ENCODE results near the gene PAN2.
"Not testable (repeated sequence)": the region's sequence is repeated elsewhere in the genome, so short reads cannot be mapped to it uniquely, and the experiment has no call there.

PAN2 gene, protein sequence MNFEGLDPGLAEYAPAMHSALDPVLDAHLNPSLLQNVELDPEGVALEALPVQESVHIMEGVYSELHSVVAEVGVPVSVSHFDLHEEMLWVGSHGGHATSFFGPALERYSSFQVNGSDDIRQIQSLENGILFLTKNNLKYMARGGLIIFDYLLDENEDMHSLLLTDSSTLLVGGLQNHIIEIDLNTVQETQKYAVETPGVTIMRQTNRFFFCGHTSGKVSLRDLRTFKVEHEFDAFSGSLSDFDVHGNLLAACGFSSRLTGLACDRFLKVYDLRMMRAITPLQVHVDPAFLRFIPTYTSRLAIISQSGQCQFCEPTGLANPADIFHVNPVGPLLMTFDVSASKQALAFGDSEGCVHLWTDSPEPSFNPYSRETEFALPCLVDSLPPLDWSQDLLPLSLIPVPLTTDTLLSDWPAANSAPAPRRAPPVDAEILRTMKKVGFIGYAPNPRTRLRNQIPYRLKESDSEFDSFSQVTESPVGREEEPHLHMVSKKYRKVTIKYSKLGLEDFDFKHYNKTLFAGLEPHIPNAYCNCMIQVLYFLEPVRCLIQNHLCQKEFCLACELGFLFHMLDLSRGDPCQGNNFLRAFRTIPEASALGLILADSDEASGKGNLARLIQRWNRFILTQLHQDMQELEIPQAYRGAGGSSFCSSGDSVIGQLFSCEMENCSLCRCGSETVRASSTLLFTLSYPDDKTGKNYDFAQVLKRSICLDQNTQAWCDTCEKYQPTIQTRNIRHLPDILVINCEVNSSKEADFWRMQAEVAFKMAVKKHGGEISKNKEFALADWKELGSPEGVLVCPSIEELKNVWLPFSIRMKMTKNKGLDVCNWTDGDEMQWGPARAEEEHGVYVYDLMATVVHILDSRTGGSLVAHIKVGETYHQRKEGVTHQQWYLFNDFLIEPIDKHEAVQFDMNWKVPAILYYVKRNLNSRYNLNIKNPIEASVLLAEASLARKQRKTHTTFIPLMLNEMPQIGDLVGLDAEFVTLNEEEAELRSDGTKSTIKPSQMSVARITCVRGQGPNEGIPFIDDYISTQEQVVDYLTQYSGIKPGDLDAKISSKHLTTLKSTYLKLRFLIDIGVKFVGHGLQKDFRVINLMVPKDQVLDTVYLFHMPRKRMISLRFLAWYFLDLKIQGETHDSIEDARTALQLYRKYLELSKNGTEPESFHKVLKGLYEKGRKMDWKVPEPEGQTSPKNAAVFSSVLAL
- 72.1 to 161 (median 146) reads per million in 4 experiments for total RNA-seq

- peak; percentile 85 for DNase-seq
These were observed at the start of gene PAN2 for GRCh38 chr12:56333679-56334489. Gene PAN2, minus strand, starts transcription at chr12:56334000. Its CDS starts 906 bp downstream, at chr12:56333094.

DNA sequence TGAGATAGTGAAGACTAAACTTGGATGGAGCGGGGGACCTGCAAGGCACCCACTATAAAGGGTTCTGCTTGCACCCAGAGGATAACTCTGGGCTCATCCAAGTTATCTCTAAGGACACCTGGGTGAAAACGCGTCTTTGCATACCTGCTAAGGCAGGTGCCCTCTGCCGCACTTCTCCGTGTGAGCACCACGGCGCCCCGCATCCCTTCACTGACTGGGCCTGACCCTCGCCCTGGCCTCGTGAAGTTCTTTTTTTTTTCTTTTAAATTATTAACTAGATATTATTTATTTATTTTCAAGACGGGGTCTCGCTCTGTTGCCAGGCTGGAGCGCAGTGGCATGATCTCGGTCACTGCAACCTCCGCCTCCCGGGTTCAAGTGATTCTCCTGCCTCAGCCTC lies 48.8 kb upstream of the PAN2 start:
- no peak for DNase-seq

- DNase-seq: no peak
These were observed 44.2 kb upstream of the PAN2 start for GRCh38 chr12:56377989-56378316.

DNA sequence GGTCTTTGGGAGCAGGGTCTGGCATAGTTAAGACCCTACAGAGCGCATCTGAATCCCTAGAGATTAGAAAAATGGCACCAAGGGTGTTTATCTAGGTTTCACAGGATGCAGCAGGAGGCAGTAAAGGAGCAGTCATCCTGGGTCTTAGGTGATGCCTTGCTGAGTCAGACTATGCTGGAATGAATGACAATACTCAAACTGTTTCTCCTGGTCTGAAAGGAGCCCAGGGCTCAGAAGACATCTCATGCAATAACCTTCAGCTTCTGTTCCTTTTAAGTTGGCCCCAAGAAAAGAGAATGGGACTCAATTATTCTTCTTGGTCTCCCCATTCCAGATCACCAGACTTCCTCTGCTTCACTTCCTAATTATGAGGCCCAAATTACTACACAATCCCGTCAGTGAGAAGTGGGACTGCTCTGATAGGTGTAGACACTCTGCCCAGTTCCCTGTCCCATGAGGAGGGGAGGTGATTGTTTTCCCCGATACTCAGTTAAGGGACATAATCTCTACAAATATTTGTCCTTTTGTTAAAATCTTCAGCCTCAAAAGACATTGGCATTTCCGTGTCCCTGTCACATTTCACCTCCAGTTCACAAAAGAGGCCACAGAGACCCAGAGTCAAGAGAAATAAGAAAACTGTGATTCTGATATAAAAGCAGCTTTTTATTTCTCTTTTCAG lies 43.6 kb upstream of the PAN2 start:
- no peak for DNase-seq

DNA sequence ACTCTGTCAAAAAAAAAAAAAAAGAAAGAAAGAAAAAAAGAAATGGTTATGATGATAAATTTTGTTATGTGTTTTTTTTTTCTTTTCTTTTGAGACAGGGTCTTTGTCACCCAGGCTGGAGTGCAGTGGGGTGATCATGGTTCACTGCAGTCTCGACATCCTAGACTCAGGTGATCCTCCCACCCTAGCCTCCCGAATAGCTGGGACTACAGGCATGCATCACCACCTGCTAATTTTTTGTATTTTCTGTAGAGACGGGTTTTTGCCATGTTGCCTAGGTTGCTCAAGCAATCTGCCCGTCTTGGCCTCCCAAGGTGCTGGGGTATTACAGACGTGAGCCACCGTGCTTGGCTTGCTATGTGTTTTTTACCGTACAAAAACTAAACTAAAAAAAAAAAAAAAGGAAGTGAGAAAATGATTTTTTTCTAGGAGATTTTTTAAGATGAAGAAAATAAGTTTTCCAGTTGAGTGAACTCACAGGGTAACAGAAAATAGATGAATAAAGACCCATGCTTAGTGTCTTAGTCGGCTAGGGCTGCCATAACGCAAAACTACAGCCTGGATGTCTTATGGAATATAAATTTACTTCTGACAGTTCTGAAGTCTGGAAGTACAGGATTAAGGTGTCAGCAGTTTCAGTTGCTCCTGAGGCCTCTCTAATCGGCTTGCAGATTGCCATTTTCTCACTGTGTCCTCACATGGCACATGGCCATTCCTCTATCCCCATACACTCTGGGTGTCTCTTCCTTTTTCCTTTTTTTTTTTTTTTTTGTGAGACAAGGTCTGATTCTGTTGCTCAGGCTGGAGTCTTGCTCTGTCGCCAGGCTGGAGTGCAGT lies 42.0 kb upstream of the PAN2 start:
- DNase-seq: no peak

DNA sequence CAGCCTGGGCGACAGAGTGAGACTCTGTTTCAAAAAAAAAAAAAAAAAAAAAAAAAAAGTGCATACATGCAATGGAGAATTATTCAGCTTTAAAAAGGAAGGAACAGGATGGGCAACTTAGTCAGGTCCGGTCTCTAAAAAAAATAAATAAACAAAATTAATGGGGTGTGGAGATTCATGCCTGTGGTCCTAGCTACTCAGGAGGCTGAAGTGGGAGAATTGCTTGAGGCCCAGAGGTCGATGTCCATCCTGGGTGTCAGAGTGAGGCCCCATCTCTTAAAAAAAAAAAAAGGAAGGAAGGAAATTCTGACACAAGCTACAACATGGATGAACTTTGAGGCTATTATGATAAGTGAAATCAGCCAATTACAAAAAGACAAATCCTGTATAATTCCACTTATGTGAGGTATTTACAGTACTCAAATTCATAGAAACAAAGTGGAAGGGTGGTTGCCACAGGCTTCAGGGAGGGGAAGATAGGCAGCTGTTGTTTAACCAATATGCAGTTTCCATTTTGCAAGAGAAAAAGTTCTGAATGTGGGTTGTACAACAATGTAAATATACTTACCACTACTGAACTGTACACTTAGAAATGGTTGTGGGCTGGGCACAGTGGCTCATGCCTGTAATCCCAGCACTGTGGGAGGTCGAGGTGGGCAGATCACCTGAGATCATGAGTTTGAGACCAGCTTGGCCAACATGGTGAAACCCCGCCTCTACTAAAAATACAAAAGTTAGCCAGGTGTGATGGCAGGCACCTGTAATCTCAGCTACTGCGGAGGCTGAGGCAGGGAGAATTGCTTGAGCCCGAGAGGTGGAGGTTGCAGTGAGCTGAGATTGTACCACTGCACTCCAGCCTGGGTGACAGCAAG lies 41.2 kb upstream of the PAN2 start:
- DNase-seq: no peak

- no peak for DNase-seq
These were observed 39.7 kb upstream of the PAN2 start for GRCh38 chr12:56373515-56373914.

DNA sequence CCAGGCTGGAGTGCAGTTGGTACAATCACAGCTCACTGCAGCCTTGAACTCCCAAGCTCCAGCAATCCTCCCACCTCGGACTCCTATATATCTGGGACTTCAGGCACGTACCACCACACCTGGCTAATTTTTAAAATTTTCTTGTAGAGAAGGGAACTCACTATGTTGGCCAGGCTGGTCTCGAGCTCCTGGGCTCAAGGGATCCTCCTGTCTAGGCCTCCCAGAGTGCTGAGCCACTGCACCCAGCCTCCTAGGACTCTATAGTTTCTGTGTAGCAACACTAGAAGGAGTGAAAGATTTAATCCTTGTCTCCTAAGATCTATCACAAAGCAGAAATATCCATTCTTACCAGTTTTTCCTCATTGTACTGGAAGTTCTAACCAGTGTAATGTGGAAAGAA lies 33.1 kb upstream of the PAN2 start:
- no peak for DNase-seq

- no peak for DNase-seq
These were observed 28.6 kb upstream of the PAN2 start, which contains the start of gene APOF for GRCh38 chr12:56362130-56363059. Gene APOF, minus strand, starts transcription at chr12:56362857. Its CDS starts 112 bp downstream, at chr12:56362745.

GRCh38 chr12:56361487-56362129 lies 27.8 kb upstream of the PAN2 start:
- no peak for DNase-seq

GRCh38 chr12:56359851-56360767 lies 26.3 kb upstream of the PAN2 start, which contains the start of gene STAT2:
Gene STAT2, minus strand, starts transcription at chr12:56360107. Its CDS starts 3,536 bp downstream, at chr12:56356571.
- DNase-seq: peak; percentile 98

DNA sequence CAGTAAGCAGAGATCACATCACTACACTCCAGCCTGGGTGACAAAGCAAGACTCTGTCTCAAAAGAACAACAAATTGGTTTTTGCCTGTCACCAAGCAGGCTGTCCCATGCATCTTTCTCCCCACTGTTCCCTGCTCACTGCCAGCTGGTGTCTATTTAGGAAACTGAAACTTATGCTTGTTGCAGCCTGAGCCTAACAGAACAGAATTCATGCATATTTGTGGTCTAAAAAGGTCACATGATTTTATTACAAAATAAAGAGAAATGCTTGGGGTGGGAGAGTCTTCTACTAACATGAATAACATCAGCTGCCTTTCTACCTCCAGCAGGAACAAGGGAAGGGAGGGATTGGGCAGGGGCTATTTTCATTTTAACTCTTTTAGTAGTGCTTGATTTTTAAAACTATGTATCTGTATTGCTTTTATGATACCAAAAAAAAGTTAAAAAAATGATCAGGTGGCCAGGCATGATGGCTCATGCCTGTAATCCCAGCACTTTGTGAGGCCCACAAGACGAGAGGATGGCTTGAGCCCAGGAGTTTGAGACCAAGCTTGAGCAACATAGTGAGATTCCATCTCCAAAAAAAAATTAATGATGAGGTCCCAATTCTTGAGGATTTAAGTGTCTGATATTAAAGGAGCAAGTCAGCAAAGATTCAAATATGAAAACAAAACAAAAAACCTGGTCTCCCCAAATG lies 25.2 kb upstream of the PAN2 start:
- no peak for DNase-seq

DNA sequence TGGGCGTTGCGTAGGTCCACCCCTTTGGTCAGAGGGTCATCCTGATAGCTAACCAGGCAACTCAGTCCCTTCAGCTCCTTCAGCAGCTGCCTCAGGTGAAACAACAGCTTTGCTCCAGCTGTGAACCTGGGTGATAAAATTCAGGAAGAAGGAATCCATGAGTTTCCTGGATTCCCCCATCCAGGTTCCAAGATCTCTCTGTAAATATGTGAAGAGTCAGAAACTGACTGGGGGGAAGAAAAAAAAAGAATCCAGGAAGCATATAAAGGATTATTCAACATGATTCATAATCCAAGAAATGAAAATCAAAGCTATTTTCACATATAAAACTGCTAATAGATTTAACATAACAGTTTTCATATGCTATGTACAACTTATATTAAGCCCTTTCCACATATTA lies 17.5 kb upstream of the PAN2 start:
- DNase-seq: no peak

DNA sequence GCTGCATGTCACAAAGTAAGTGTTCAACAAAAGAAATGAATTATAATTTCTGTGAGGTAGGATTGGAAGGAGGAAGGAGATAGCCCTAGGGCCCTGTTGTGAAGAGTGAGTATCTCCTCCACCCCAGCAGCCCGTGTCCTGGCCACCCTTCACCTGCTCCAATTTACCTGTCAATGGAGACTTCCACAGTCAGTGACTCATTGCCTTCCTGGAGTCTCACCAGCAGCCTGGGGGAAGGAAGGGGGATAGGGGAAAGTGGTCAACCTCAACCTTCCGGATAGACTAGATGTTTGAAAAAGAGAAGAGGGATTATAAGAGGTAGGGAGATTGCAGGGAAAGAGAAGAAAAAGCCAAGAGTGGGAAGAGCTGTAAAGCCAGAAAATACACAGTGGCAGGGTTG lies 16.9 kb upstream of the PAN2 start:
- DNase-seq: no peak

DNA sequence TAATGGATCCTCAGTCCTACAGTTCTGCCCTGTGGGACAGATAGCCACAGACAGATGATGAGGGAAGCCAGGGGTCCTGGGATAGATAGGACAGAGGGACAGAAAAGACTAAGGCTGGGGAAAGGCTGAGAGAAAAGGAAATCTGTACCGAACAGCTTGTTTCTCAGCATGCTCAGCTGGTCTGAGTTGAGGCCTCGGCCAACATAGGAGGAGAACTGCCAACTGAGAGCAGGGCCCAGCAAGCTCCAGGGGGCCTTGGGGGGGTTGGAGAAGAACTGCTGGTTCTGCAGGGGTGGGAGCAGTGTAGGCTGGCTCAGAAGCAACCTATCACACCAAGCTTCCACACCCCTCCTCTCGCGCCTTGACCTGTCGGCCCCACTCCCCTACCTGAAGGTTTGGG lies 15.0 kb upstream of the PAN2 start:
- DNase-seq: no peak

GRCh38 chr12:56347255-56347654 lies 13.5 kb upstream of the PAN2 start:
- not testable (repeated sequence) for DNase-seq

Measured in effector CD8-positive, alpha-beta T cell (primary cell).